ENCODE measurements around the gene IGSF9B.
A peak's percentile ranks its signal among the peaks of the same experiment; 100 is the strongest.

DNA sequence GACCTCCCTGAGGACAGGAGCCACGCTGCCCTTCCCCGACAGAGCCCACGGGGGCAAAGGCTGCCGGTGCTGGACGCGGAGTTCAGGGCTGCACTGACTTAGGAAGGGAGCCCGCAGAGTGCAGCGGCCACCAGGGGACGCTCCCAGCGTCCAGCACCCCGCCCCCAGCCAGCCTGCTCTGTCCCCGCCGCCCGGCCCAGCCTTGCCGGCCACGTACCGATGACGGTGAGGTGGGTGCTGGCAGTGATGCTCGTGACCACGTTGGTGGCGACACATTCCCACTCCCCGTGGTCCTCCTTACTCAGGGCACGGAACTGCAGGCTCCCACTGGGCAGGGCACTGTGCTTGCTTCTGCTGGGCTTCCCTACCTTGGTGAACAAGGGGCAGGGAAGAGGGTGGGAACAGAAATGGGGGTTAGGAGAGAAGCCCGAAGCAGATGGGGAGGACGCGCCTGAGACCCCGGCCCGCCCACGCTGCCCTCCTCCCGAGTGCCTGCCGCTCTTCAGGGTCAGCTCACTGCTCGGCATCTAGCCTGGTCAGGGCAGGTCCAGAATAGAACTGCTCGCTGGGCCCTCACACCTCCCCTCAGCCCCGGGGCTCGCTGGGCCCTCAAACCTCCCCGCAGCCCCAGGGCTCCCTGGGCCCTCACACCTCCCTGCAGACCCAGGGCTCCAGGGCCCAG is 25.9 kb downstream of the IGSF9B start:
- TF ChIP-seq CTCF (IDR thresholded peaks at IDR 0.05) (peak in 1 of 4 experiments; percentile 20), POLR2A (IDR thresholded peaks at IDR 0.05) (no peak)

All from uterus (tissue), 2 donors.